ENCODE data around the gene HCN1.

- TF ChIP-seq ZNF544 (tag by site-specific recombination; IDR thresholded peaks at IDR 0.05) (no peak), ZNF140 (tag by site-specific recombination; IDR thresholded peaks at IDR 0.05) (no peak), CTCF (tag by site-specific recombination; IDR thresholded peaks at IDR 0.05) (no peak), ZNF449 (tag by site-specific recombination; IDR thresholded peaks at IDR 0.05) (no peak), ZNF280D (tag by site-specific recombination; IDR thresholded peaks at IDR 0.05) (no peak), GFI1B (tag by site-specific recombination; IDR thresholded peaks at IDR 0.05) (no peak), PRDM10 (tag by site-specific recombination; IDR thresholded peaks at IDR 0.05) (no peak), MEIS1 (CRISPR knock-in tag; IDR thresholded peaks at IDR 0.05; ENCODE audit: borderline replicate concordance) (no peak), ZBTB11 (tag by site-specific recombination; conservative IDR thresholded peaks at IDR 0.05; ENCODE audit: low read depth) (no peak), ZNF155 (tag by site-specific recombination; IDR thresholded peaks at IDR 0.05) (no peak), ZNF239 (tag by site-specific recombination; IDR thresholded peaks at IDR 0.05) (no peak), ZNF274 (IDR thresholded peaks at IDR 0.05; ENCODE audit: low read length) (no peak), ZNF274 (tag by site-specific recombination; IDR thresholded peaks at IDR 0.05; ENCODE audit: borderline replicate concordance) (no peak), ZNF777 (tag by site-specific recombination; IDR thresholded peaks at IDR 0.05; ENCODE audit: borderline replicate concordance) (no peak), ZNF488 (tag by site-specific recombination; IDR thresholded peaks at IDR 0.05) (no peak)
These were observed 310.7 kb downstream of the HCN1 start for GRCh38 chr5:45385321-45386058.
